Measurements from ENCODE around the gene PMM1. TPM values are rescaled to one million over a fixed set of nuclear protein-coding genes. Genes with fewer than 3 reads are reported as not detected.
"Not testable (repeated sequence)": the region's sequence is repeated elsewhere in the genome, so short reads cannot be mapped to it uniquely, and the experiment has no call there.

The PMM1 gene
- polyA plus RNA-seq, 1 experiment = 60.7 TPM

GRCh38 chr22:41561788-41562187, 27.9 kb downstream of the PMM1 start:
- Histone ChIP-seq H3K27ac (ENCODE audit: low read depth, low read length) (no peak overlapping the region), H3K27me3 (ENCODE audit: control insufficient read depth, insufficient read depth, low read length) (no peaks in the 10 kb centered on the region), H3K9me3 (ENCODE audit: control insufficient read depth, insufficient read depth, low read length) (no peaks in the 10 kb centered on the region), H3K4me3 (ENCODE audit: low read depth, low read length) (peak overlapping the region; percentile 84)
- DNase-seq (ENCODE audit: low read depth, low spot score) = no peak
- ChIA-PET POLR2A (interaction anchor here (1.1 kb wide), 1 partner anchor 18 kb away, joined by 4 read pairs; no protein-coding TSS in a partner anchor), CTCF (no interaction called here)
- no peak for TF ChIP-seq CTCF (IDR thresholded peaks at IDR 0.05; ENCODE audit: low read depth, low read length)

GRCh38 chr22:41561335-41561734, 28.3 kb downstream of the PMM1 start:
- peak overlapping the region; percentile 61 for H3K27ac ChIP-seq (ENCODE audit: low read depth, low read length)
- no peak for DNase-seq (ENCODE audit: low read depth, low spot score)

GRCh38 chr22:41560095-41560471, 29.6 kb downstream of the PMM1 start:
- peak overlapping the region; percentile 84 for H3K4me3 ChIP-seq (ENCODE audit: low read depth, low read length)
- POLR2A ChIA-PET = interaction anchor here (0.9 to 1.7 kb wide), 2 partner anchors 29 to 33 kb away, joined by 3 to 9 read pairs; partner anchors contain the start of gene PMM1

More at GRCh38 chr22:41561335-41561734, 28.3 kb downstream of the PMM1 start:
- peak overlapping the region; percentile 84 for H3K4me3 ChIP-seq (ENCODE audit: low read depth, low read length)
- H3K27me3 ChIP-seq (ENCODE audit: control insufficient read depth, insufficient read depth, low read length) = no peaks in the 10 kb centered on the region
- POLR2A ChIA-PET = interaction anchor here (1.1 to 1.7 kb wide), 2 partner anchors 18 to 28 kb away, joined by 4 to 9 read pairs; partner anchors contain the start of gene PMM1
- H3K9me3 ChIP-seq (ENCODE audit: control insufficient read depth, insufficient read depth, low read length) = no peaks in the 10 kb centered on the region
- no peak for TF ChIP-seq CTCF (IDR thresholded peaks at IDR 0.05; ENCODE audit: low read depth, low read length)
- CTCF ChIA-PET = no interaction called here

DNA sequence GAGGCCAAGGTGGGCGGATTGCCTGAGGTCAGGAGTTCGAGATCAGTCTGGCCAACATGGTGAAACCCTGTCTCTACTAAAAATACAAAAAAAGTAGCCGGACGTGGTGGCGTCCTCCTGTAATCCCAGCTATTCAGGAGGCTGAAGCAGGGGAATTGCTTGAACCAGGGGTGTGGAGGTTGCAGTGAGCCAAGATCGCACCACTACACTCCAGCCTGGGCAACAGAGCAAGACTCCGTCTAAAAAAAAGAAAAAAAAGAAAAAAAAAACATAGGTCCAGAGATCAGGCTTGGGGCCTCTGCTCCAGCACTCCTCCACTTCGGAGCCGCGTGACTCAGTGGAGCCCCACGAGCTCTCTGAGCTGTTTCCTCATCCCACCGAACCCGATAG, 31.4 kb downstream of the PMM1 start:
- not testable (repeated sequence) for DNase-seq (ENCODE audit: low read depth, low spot score); H3K9me3 ChIP-seq (ENCODE audit: control insufficient read depth, insufficient read depth, low read length); H3K27ac ChIP-seq (ENCODE audit: low read depth, low read length); H3K4me3 ChIP-seq (ENCODE audit: low read depth, low read length); H3K27me3 ChIP-seq (ENCODE audit: control insufficient read depth, insufficient read depth, low read length)
- POLR2A ChIA-PET = interaction anchor here (1.3 to 2.4 kb wide), 5 partner anchors 8 to 63 kb away, joined by 5 to 15 read pairs (median 10); partner anchors contain the start of genes DESI1, PMM1, POLR3H and XRCC6
- CTCF ChIA-PET = interaction anchor here (1.0 to 3.2 kb wide), 5 partner anchors 9 to 39 kb away, joined by 3 to 9 read pairs (median 7); partner anchors contain the start of gene POLR3H

More at GRCh38 chr22:41560095-41560471, 29.6 kb downstream of the PMM1 start:
- TF ChIP-seq CTCF (IDR thresholded peaks at IDR 0.05; ENCODE audit: low read depth, low read length) = no peak
- CTCF ChIA-PET = interaction anchor here (0.6 to 1.4 kb wide), 4 partner anchors 25 to 137 kb away, joined by 3 to 4 read pairs (median 3); no protein-coding TSS in a partner anchor
- Histone ChIP-seq H3K9me3 (ENCODE audit: control insufficient read depth, insufficient read depth, low read length) (no peaks in the 10 kb centered on the region), H3K27me3 (ENCODE audit: control insufficient read depth, insufficient read depth, low read length) (no peaks in the 10 kb centered on the region), H3K27ac (ENCODE audit: low read depth, low read length) (no peak overlapping the region)
- DNase-seq (ENCODE audit: low read depth, low spot score) = no peak

DNA sequence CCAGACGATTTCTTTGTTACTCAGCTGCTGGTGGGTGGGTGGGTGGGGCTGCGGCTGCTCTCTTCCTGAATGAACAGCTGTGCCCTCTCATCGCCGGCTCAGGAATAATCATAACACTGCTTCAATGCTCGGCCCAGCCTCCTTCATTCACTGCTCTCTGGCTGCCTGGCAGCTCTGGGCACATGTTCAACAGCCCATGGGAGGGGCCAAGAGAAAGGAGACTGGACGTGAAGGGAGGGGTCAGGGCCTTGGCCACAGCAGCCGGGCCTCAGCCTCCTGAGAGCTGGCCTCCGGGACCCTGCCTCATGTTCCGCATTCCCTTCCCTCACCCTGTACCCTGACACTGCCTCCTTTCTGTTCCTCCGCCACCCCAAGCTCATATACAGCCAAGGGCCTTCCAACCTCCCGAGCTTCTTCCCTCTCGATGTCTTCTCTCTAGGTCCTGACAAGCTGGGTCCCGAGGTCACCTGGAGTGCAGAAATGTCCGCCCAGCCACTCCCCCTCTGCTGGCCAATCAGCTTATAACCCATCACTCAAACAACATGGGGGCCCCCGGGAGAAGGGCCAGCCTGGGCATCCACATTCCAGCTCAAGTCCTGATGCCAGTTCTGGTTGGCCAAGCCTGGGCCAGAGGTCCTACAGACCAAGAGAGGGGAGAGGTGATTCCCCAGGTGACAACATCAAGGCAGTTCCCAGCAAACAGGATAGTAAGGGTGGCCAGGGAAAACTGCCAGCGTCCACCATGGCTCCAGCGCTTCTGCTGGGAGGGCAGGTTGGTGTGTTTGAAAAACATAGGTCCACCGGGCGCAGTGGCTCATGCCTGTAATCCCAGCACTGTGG, 32.0 kb downstream of the PMM1 start:
- no peak for TF ChIP-seq CTCF (IDR thresholded peaks at IDR 0.05; ENCODE audit: low read depth, low read length)
- peak overlapping the region; percentile 93 for H3K27ac ChIP-seq (ENCODE audit: low read depth, low read length)
- CTCF ChIA-PET = interaction anchor here (1.0 to 3.2 kb wide), 6 partner anchors 9 to 57 kb away, joined by 3 to 9 read pairs (median 5); partner anchors contain the start of gene POLR3H
- DNase-seq (ENCODE audit: low read depth, low spot score) = peak; percentile 88
- H3K27me3 ChIP-seq (ENCODE audit: control insufficient read depth, insufficient read depth, low read length) = no peaks in the 10 kb centered on the region
- peak overlapping the region; percentile 17 for H3K4me3 ChIP-seq (ENCODE audit: low read depth, low read length)
- H3K9me3 ChIP-seq (ENCODE audit: control insufficient read depth, insufficient read depth, low read length) = no peaks in the 10 kb centered on the region
- POLR2A ChIA-PET = interaction anchor here (0.6 to 2.4 kb wide), 7 partner anchors 8 to 64 kb away, joined by 3 to 15 read pairs (median 6); partner anchors contain the start of genes DESI1, PMM1, POLR3H and XRCC6

All from AG04450 (cell line).